ENCODE results near the gene EN1. TPM values are rescaled to one million over a fixed set of nuclear protein-coding genes. Genes with fewer than 3 reads are reported as not detected.

EN1 gene
- total RNA-seq, 1 donor from 2014 or later, result not detected

DNA sequence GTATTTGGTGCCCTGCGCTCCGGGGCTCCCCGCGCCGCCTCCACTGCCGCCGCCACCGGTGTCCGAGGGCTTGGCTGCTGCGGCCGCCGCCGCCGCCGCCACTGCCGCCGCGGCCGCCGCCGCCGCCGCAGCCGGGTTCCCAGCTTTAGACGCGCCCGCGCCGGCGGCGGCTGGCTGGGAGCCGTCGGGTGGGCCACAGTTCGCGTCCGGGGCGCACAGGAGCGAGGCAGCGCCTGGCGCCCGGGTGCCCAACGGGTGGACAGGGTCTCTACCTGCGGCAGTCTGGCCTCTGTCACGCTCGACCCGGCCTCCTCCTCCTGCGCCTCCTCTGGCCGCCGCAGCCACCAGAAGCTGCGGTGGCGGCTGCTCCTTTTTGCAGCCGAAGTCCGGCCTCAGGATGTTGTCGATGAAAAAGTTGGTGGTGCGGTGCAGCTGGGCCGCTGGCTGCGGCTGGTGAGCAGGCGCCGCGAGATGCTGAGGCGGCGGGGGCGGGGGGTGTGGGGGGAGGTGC lies 951 bp downstream of the EN1 start:
- H3K27me3 ChIP-seq (ENCODE audit: control insufficient read depth, insufficient read depth, low read length), result peaks cover 91% of the 10 kb centered on the region
- no peak overlapping the region for H3K4me3 ChIP-seq (ENCODE audit: low read depth, low read length)

DNA sequence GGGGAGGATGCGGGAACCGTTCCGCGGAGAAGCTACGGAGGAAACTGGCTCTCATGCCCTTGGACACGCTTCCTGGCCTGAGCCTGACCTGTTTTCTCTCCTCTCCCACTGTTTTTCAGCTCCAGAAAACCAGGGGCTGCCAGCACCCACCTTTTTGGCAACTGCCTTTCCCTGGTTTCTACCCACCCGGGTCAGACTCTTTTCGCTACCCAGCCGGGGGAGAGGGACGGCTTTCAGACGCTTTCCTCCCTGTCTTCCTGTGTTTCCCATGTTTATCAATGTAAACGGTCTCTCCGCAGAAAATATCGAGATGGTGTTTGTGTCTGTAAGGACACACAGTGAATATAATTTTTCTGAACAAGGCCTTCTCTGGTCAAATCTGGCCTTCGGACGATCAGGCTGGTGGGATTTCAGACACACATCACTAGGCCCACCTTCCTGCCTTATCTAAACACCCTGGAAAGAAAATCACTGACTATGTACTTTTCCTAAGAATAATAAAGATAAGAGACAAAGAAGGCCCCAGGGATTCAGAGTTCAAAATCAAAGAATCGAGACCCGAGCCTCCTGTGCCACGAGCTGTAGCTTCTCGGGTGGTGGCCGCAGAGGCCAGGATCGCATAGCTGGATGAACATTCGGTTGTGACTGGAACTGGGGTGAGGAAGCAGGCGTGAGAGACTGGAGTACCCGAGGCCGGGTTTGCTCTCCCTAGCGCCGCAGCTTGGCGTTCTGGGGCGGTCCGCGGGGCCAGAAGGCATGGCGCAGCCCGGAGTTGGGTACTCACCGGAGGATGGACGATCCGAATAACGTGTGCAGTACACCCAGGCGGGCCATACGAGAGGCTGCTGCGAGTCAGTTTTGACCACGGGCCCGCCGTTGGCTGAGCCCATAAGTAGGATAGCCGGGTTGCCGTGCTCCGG lies 1.7 kb downstream of the EN1 start:
- H3K36me3 ChIP-seq (ENCODE audit: control insufficient read depth, insufficient read depth, low read length), result no peaks in the 10 kb centered on the region
- peaks cover 91% of the 10 kb centered on the region for H3K27me3 ChIP-seq (ENCODE audit: control insufficient read depth, insufficient read depth, low read length)
- H3K4me3 ChIP-seq (ENCODE audit: low read depth, low read length), result no peak overlapping the region
- TF ChIP-seq, protein P1, sequence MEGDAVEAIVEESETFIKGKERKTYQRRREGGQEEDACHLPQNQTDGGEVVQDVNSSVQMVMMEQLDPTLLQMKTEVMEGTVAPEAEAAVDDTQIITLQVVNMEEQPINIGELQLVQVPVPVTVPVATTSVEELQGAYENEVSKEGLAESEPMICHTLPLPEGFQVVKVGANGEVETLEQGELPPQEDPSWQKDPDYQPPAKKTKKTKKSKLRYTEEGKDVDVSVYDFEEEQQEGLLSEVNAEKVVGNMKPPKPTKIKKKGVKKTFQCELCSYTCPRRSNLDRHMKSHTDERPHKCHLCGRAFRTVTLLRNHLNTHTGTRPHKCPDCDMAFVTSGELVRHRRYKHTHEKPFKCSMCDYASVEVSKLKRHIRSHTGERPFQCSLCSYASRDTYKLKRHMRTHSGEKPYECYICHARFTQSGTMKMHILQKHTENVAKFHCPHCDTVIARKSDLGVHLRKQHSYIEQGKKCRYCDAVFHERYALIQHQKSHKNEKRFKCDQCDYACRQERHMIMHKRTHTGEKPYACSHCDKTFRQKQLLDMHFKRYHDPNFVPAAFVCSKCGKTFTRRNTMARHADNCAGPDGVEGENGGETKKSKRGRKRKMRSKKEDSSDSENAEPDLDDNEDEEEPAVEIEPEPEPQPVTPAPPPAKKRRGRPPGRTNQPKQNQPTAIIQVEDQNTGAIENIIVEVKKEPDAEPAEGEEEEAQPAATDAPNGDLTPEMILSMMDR (IDR thresholded peaks at IDR 0.05; ENCODE audit: insufficient read depth, low read length, poor library complexity, severe bottlenecking), result no peak
- DNase-seq (ENCODE audit: low read depth), result no peak

More for the DNA sequence above, 951 bp downstream of the EN1 start:
- no peaks in the 10 kb centered on the region for H3K36me3 ChIP-seq (ENCODE audit: control insufficient read depth, insufficient read depth, low read length)
- DNase-seq (ENCODE audit: low read depth), result no peak
- TF ChIP-seq, protein P1 (IDR thresholded peaks at IDR 0.05; ENCODE audit: insufficient read depth, low read length, poor library complexity, severe bottlenecking), result no peak

DNA sequence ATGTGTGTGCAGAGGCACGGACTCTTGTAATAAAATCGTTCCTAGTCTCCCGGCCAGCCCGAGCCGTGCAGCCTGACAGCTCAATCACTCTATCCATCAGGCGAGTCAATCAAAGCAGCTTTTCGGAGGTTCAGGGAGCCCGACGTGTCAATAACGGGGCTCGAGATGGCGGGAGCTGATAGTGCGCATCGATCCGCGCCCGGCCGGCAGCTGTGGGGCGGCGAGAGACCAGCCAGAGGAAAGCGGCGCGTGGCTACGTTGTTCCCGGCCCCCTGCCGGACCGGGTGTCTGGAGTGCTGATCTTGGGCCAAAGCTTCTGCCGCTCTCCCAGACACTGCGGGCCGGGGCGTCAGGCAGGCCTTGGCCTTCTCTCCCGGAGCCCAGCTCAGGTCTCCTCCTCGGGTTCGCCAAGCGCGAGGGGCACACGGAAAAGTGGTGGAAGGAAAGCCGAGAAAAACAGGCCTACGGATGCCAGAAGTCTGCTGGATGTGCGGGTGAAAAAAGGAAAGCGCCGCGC lies 2.4 kb downstream of the EN1 start:
- H3K4me3 ChIP-seq (ENCODE audit: low read depth, low read length), result no peak overlapping the region
- no peak for DNase-seq (ENCODE audit: low read depth)
- H3K36me3 ChIP-seq (ENCODE audit: control insufficient read depth, insufficient read depth, low read length), result no peaks in the 10 kb centered on the region
- TF ChIP-seq, protein P1 (IDR thresholded peaks at IDR 0.05; ENCODE audit: insufficient read depth, low read length, poor library complexity, severe bottlenecking), result no peak
- peaks cover 91% of the 10 kb centered on the region for H3K27me3 ChIP-seq (ENCODE audit: control insufficient read depth, insufficient read depth, low read length)

DNA sequence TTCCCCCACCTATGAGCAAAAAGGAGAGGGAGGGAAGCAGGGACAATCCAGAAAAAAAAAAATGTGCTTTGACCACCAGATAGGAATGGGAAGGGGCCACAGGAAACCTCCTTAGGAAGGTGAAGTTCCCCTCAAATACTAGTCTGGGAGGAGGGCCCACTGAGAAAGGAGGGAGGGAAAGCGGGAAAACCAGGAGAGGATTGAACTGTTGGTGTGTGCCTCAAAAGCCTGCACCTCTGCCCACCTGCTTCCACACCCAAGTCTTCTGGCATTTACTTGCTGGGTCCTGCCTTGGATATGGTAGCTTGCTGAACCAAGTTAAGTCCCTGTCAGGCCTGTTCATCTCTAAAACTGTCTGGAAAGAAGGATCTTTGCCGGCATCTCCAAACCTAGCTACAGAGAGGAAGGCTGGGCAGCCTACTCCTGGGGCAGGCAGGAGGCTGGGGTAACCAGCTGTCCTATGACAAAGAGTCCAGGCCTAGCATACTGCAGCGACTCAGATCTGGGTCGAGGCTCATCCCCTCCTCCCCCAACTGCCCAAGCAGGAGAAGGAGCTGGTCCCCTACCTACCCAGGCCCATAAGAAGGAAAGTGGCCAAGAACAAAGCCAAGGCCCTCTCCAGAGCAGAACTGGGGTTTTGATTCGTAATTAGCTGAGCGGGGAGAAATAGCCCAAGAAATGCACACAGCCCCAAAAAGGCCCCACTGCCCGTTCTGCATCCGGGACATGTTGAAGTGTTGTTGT lies 3.0 kb downstream of the EN1 start:
- no peak overlapping the region for H3K4me3 ChIP-seq (ENCODE audit: low read depth, low read length)
- peaks cover 90% of the 10 kb centered on the region for H3K27me3 ChIP-seq (ENCODE audit: control insufficient read depth, insufficient read depth, low read length)
- DNase-seq (ENCODE audit: low read depth), result no peak
- TF ChIP-seq, protein P1 (IDR thresholded peaks at IDR 0.05; ENCODE audit: insufficient read depth, low read length, poor library complexity, severe bottlenecking), result no peak
- H3K36me3 ChIP-seq (ENCODE audit: control insufficient read depth, insufficient read depth, low read length), result no peaks in the 10 kb centered on the region

DNA sequence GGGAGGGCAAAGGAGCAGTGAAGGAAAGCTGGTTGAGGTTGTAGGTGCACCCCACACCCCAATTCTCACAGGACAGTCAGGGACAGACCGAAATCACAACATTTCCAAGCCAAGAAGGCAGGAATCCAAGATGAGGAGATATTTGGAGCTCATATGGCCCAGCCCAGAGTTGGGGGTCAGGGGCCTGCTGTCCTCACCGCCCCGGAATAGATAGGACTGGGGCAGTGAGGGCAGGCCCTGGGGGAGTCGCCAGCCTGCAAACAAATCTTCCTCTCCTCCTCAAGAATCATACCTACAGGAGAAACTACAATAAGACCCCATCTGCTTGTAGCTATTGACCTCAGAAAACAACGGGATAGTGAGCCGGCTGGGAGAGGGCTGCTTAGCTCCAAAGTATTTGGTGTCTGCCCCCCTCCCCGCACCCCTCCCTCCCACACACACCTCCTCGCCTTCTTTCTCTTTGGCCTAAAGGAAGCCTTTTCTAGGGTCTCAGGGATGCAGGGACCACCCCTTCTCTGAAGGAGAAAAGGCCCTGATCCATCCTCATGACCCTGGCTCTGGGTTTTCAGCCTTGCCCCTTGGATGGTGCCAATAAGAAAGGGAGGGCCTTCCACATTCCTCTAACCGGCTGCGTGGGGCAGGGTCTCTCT lies 3.8 kb downstream of the EN1 start:
- H3K4me3 ChIP-seq (ENCODE audit: low read depth, low read length), result no peak overlapping the region
- H3K27me3 ChIP-seq (ENCODE audit: control insufficient read depth, insufficient read depth, low read length), result peaks cover 88% of the 10 kb centered on the region
- no peaks in the 10 kb centered on the region for H3K36me3 ChIP-seq (ENCODE audit: control insufficient read depth, insufficient read depth, low read length)
- no peak for DNase-seq (ENCODE audit: low read depth)
- TF ChIP-seq, protein P1 (IDR thresholded peaks at IDR 0.05; ENCODE audit: insufficient read depth, low read length, poor library complexity, severe bottlenecking), result no peak
